Fibroblast of skin of left quadriceps (primary cell): ENCODE measurements around the gene MKRN1.
"Not testable (repeated sequence)": the region's sequence is repeated elsewhere in the genome, so short reads cannot be mapped to it uniquely, and the experiment has no call there.

Experiments used
- DNase-seq, 2 experiments: peaks; one replicate each; pipeline ENCODE4 v3.0.0-alpha.2; 2013; ENCODE audit warnings: low read depth in 2 of 2

Gene MKRN1, protein sequence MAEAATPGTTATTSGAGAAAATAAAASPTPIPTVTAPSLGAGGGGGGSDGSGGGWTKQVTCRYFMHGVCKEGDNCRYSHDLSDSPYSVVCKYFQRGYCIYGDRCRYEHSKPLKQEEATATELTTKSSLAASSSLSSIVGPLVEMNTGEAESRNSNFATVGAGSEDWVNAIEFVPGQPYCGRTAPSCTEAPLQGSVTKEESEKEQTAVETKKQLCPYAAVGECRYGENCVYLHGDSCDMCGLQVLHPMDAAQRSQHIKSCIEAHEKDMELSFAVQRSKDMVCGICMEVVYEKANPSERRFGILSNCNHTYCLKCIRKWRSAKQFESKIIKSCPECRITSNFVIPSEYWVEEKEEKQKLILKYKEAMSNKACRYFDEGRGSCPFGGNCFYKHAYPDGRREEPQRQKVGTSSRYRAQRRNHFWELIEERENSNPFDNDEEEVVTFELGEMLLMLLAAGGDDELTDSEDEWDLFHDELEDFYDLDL

DNA sequence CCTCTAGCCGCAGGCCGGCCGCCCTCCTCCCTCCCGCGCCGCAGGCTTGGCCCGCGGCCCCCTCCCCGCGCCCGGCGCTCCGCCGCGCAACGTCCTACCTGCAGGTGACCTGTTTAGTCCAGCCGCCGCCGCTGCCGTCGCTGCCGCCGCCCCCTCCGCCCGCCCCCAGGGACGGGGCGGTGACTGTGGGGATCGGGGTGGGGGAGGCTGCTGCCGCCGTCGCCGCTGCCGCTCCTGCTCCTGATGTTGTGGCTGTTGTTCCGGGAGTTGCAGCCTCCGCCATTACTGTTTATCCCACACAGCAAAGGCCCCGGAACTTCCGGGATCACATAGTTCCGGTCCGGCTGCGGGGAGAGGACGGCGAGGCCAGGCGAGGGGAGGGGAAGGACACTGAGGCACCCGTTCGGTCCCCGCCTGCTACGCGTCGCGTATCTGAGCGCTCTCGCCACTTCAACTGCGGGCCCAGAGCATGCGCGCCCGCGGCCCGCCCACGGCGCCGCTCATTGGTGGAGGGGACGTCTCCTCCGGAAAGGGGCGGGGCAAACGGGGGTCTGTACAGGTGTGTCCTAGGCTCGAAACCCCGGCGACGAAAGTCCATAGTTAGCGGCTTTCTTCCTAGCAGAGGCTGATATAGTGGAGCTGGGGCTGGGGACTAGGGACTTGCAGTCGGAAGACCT is at the start of gene MKRN1:
Gene MKRN1 (minus strand): TSS at position 444 of the 677 bp plus-strand sequence. CDS start 161 bp downstream, at position 283.
- peak; percentile 74 to 75 for DNase-seq

DNA sequence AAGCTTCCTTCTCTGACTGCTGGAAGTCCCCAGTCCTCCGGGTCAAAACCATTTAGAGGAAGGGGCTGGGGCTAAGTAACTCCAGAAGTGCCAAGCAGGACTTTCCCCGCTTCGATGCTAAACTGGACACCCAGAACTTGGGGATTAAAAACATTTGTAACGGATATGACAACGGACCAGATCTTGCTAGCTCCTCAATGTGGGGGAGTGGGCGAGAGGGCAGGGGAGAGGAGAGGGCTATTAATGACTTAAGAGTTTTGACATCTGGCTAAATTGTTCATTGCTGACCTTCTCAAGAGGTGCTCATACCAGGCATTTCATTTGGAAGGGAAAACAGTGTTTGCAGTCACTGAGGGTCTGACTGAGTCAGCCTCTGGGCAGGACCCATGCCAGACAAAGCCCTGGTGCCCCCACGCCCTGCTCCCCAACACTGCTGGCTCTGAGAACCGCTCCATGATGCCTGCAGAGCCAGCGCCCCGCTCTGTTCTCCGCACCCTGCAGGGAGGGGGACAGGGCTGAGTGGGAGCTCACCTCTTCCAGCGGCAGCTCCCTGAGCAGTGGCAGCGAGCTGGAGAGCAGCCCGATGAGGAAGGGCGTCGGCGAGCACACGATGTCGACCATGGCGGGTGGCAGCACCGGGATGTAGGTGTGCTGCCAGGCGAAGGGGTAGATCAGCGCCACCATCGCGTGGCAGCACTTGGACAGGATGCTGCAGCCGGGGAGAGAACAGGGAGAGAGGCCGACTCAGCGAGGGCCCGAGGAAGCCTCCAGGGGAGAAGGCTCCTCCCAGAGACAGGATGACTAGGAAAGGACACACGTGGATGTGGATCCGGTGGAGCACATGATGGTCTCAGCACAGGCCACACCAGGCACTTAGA is 47.7 kb upstream of the MKRN1 start:
- no peak for DNase-seq

DNA sequence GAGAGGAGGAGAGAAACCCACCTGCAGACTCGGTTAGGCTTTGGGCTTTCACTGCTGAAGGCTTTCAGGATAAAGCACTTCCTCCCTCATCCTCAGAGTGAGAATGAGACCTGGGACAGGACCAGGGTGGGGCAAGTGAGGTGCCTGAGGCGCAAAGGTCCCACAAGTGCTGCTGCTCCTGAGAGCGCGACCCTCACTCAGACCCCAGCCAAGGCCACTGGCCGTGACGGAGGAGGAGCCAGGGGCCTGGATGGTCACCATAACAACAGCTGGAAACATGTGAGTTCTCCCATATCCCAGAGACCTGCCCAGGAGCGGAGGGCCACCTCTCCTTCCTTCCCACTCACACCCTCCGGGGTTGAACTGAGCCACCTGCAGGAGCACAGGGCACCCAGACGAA is 46.9 kb upstream of the MKRN1 start:
- no peak for DNase-seq

DNA sequence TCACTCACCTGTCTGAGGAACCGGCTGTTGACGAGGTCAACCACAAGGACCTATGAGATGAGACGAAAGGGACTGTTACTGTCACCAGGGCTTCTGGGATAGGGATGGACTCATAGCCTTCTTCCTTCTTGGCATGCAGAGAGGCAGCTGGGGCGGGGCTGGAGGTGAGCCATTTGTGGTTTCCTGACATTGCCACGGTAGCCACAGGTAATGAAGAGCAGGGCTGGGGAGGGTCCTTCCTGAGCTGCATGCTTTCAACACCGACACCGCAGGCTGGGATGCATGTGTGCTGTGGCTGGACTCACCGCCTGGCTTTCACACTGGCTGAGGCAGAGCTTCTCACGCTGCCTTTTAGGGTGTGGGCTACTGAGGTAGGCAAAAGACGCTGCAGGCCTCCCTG is 46.4 kb upstream of the MKRN1 start:
- DNase-seq: peak; percentile 31 to 37

DNA sequence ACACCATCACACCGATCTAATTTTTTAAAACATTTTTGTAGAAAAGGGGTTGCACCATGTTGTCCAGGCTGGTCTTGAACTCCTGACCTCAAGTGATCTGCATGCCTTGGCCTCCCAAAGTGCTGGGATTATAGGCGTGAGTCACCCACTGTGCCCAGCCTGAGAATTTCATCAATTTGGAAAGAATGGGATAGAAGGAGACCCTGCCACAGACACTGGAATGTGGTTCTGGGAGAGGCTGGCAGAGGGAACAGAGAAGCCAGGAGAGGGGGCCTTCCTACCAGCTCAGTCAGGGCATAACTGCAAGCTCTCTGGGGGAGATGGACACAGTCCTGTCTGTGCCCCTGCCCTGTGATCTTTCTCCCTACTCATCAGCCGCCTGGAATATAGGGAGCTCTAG is 42.1 kb upstream of the MKRN1 start:
- no peak for DNase-seq

DNA sequence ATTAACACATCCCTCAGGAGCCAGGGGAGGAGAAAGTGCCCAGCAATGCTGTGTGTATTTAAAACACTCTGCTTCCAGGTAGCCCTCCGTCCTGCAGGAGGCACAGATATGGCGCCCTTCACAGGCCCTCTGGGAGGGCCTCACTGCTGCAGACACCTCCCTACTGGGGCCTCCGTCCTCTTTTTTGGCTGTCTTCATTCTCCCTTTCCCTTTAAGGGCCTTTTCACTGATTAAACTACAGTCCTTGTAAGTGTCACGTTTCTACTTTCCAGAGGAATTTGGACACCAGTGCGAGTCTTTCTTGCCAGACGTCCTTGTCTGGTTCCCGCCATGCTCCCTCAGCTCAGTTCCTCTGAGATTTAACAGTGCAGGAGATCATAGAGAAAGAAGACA is 39.7 kb upstream of the MKRN1 start:
- no peak for DNase-seq

DNA sequence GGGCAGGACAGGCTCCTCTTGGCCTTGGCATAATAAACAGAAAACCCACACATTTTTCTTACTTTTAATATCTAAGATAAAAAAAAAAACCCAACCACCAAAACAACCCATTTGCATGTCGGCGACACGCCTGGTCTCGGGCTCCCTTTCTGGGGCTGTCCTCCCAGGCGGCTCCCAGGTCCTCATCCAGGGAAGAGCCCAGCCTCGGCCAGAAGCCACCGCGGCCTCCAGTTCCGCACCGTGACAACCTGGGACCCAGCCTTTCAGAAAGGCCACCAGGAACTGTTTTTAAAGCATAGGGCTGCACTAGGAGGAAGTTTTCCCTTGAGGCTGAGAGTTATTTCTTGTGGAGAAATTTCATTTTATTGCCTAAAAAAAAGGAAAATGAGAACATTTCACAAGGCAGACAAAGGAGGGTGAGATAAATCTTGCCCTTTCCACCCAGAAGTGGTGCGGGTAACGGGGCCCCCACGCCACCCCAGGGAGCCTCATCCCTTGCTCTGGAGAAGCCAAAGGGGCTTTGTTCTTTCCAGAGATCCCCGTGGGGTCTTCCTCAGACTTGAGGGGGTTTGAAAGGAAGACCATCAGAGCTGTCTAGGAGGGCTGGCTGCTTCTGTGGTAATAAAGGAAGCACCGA is 39.2 kb upstream of the MKRN1 start:
- no peak for DNase-seq

DNA sequence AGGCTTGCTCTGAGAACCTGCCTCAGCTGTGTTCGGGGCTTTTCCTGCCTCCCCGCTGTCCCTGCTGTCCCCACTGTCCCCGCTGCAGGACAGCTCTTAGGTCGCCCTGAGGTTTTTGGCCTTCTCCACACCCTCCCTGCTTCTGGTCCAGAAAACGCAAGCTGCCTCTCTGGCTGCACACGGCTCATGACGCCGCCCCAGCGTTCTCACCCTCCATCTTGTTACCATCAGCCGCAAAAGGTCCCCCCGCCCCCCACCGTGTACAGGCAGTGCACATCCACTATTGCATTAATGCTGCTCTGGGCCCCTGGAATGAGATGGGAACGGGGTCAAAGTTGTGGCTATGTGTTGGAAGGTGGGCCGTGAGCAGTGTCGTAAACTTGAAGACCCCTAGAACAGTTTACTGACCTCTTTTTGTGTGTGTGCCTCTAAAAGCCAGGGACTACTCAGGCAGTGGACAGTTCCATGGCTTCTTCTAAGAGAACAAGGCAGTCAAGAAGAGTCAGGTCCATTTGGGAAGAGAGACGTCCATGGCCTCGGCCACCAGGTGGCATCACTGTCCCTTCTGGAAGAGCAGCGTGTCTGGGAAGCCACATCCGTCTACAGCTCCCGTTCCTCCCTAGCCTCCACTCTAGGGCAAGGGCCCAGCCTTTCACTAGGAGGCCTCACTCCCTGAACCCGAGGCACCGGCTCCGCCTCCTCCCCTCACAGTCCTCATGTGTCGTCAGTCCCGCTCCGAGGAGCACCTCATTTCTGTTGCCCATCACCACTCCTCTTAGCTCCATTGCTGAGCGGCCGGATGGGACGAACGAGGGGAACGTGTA is 38.5 kb upstream of the MKRN1 start:
- peak; percentile 80 to 81 for DNase-seq

DNA sequence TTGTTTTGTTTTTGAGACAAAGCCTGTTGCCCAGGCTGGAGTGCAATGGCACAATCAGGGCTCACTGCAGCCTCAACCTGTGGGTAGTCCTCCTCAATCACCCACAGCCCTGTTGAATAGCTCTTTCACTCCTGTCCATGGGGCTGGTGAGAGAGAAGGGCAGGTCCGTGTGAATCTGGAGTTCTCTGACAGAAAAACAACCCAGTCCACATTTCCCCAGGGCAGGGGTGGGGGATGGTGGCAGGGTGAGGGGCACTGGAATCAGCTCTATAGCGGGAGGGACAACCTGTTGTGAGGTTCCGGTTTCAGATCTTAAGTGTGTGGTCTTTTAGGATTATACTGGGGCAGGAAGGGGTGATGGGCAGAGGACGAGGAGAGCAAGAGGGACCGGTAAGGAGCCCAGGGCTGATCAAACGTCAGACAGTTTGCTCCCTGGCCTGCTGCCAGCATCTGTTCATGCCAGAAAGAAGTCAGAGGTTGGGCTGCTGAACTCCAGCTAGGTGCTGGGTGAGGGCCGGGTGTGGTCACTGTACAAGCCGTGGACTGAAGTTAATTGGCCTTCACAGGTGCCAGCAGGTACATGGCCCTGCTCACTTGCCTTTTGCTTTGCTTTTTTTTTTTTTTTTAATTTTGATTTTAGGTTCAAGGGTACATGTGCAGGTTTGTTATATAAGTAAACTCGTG is 33.2 kb upstream of the MKRN1 start:
- DNase-seq: no peak

DNA sequence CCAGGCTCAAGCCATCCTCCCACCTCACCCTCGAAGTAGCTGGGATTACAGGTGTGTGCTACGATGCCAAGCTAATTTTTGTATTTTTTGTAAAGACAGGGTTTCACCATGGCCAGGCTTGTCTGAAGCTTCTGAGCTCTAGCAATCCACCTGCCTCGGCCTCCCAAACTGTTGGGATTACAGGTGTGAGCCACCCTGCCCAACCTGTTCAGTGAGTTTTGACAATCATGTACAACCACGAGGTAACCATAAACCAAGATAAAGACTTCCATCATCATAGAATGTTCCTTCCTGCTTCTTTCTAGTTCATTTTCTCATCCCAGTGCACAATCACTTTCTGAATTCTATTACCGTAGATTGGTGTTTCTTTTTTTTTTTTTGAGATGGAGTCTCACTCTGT is 30.5 kb upstream of the MKRN1 start:
- DNase-seq: no peak

DNA sequence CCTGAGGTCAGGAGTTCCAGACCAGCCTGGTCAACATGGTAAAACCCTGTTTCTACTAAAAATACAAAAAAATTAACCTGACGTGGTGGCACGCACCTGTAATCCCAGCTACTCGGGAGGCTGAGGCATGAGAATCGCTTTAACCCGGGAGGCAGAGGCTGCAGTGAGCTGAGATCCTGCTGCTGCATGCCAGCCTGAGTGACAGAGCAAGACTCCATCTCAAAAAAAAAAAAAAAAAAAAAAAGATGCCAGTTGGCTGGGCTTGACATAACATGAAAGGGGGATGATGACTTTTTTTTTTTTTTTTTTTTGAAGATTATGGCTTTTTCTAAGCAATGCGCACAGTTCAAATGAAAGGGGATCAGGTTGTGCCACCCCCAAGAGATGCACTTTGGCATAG is 28.3 kb upstream of the MKRN1 start:
- DNase-seq: not testable (repeated sequence)

DNA sequence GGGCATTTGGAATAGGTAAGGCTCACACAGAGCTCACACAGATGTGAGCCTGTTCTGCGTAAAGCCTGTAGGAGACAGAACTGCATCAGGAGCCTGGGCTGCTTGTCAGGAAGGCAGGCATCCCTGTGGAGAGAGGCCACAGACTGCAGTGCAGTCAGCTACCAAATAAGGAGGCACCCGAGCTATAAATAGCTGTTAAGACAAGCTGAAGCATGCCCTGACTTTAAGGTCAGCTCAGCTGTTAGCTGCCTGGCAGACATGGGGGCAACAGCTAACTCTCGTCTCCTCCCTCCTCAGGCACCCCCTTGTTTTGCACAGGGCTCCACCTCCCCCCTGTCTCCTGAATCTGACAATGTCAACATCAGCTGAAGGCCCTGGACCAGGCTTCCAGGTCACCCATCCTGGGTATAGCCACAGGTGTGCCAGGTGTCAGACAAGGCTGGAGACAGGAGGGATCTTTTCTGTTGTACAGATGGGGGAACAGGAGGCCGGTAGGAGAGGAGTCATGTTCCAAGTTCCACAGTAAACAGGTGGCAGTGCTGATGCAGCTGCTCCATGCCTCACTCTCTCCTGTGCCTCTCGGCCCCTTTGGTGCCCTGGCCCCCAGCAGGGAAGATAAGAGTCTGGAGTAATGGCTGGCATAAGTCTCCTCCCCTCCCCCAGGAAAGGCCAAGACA is 27.6 kb upstream of the MKRN1 start:
- DNase-seq: peak in 1 of 2 experiments; percentile 31

DNA sequence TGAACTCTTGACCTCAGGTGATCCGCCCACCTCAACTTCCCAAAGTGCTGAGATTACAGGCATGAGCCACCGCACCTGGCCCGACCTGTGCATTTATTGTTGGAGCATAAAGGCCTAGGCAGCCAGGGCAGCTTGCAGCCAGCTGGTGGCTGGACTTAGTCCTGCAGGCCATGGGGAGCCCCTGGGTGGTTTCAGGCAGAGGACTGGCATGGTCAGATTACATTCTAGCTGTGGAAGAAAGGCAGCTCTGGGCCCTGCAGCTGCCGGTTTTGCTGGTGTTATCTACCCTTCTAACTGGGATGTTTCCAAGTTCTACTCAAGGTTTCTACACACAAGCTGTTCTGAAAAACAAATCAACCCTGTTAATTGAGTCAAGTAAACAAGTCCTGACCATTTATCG is 22.7 kb upstream of the MKRN1 start:
- no peak for DNase-seq

DNA sequence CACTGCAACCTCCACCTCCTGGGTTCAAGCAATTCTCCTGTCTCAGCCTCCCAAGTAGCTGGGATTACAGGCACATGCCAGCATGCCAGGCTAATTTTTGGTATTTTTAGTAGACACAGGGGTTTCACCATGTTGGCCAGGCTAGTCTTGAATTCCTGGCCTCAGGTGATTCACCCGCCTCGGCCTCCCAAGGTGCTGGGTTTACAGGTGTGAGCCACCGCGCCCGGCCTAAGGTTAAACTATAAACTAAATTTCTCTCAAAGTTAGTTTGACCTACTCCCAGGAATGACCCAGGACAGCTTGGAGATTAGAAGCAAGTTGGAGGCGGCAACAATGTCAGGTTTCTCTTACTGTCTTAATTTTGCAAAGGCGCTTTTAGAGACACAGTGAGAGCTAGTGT is 18.5 kb upstream of the MKRN1 start:
- DNase-seq: not testable (repeated sequence)

DNA sequence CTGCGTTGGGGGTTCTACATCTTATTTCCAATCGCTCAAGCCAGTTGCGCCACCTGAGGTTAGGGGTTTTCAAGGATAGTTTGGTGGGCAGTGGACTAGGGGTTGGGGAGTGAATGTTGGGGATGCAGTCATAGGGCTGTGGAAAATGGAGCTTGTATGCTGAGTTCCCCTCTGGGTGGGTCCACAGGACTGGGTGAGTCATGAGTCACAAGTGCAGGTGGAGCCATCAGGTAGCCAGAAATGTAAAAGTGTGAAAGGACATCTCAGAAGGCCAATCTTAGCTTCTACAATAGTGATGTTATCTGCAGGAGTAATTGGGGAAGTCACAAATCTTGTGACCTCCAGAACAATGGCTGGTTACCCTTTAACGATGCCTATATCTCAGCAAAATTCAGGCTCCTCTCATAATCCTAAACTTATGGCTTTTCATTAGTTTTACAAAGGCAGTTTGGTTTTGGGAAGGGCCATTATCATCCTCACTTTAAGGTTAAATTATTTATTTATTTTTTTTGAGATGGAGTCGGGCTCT is 18.0 kb upstream of the MKRN1 start:
- no peak for DNase-seq

DNA sequence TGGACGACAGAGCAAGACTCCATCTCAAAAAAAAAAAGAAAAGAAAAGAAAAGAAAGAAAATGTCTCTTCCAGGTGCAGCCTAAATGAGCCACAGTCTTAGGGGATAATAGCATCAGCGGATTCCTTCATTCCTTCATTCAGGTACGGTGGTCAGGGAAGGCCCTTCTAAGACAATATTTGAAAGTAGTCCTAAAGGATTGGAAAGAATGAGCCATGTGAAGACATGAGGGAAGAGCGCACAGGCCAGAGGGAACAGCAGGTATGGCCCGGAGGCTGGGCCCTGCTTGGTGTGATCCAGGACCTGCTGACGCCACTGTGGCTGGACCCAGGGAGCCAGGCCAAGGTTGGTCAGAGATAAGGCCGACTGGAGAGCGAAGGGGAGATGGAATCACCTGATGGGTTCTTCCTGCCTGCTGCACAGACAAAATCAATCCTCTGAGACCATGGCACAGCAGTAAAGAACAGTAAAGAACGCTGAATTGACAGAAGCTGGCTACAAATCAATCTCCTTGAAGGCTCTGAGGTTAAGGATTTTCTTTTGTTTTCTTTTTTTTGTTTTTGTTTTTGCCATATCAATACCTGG is 16.3 kb upstream of the MKRN1 start:
- DNase-seq: no peak

DNA sequence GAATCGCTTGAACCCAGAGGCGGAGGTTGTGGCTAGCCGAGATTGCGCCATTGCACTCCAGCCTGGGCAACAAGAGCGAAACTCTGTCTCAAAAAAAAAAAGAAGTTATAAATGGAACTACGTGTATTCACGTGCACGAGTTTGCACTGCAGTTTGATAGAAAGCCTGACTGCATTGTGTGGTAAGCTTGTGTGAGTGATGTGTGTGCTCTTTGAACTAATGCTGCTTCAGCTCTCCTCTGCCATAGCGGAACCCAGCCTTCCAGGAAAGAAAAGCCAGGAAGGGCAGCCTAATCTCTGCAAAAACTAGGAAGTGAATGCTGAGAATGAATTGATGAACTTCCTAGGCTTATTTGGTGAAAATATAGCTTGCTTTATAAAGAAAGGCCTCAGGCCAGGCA is 15.6 kb upstream of the MKRN1 start:
- DNase-seq: no peak

DNA sequence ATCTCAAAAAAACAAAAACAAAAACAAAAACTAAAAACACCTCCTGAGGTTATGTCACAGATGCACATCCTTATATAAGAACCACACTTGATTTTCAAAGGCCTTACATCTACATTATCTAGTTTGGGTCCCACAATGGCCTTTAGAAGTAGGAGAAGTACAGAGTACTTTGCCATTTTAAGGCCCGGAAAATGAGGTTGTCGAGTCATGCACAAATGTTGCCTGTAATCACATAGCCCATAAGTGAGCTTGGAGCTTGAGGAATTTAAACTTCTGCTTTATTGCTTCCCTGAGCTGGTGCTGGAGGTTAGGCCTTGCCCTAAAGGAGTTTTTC is 9.7 kb upstream of the MKRN1 start:
- DNase-seq: no peak
